B cell (primary cell): ENCODE measurements around the gene NKD2. TPM values are rescaled to one million over a fixed set of nuclear protein-coding genes. Genes with fewer than 3 reads are reported as not detected.

Source experiments
- ATAC-seq: fragments of 200-7000 bp; cut with Tn5 transposase; one replicate; pipeline ENCODE4 v1.10.0; 2021; ENCODE audit warnings: low read depth, mild to moderate bottlenecking, moderate number of reproducible peaks, moderate library complexity
- CTCF ChIA-PET: fragments of 350-600 bp; sonication (Branson Sonifier 250); formaldehyde crosslinking; loops from one replicate; lab custom pipeline; 2021; ENCODE audit warnings: antibody characterized with exemption, inconsistent platforms; lab: Charles Lee
- POLR2A ChIA-PET: fragments of 350-600 bp; sonication (Branson Sonifier 250); formaldehyde crosslinking; loops from one replicate; lab custom pipeline; 2021; ENCODE audit warnings: antibody characterized with exemption; lab: Charles Lee
- DNase-seq: peaks from one replicate; pipeline ENCODE4 v3.0.0; 2013
- H2AFZ ChIP-seq: 2 replicates; pipeline ENCODE4 v1.6.1; 2012; ENCODE audit warnings: mild to moderate bottlenecking, low read depth, low read length; ENCODE audit not compliant: insufficient read depth, poor library complexity, severe bottlenecking
- H3K27ac ChIP-seq, 2 donors: 1 replicate in 1 of 2; 2 replicates in 1 of 2; pipeline ENCODE4 v1.5.1; 2012 to 2013; ENCODE audit warnings: low read length in 2 of 2, mild to moderate bottlenecking in 2 of 2, moderate library complexity in 1 of 2
- H3K27me3 ChIP-seq, 4 experiments: fragments of 200-600 bp in 1 of 4; sonication (generic) in 1 of 4; replicated peaks in 1 of 4; 1 replicate in 2 of 4; 2 replicates in 2 of 4; pipeline versions ENCODE4 v1.6.1 to v1.7.0; 2013 to 2016; ENCODE audit warnings: low read length in 3 of 4, mild to moderate bottlenecking in 2 of 4, mixed read lengths in 1 of 4, moderate library complexity in 1 of 4; ENCODE audit not compliant: insufficient read depth in 4 of 4, control insufficient read depth in 3 of 4; ENCODE audit errors: control extremely low read depth in 1 of 4
- H3K36me3 ChIP-seq, 2 experiments: replicated peaks in 1 of 2; 1 replicate in 1 of 2; 2 replicates in 1 of 2; pipeline versions ENCODE4 v1.6.1 to v1.7.1; 2013; ENCODE audit warnings: low read length in 1 of 2; ENCODE audit not compliant: insufficient read depth in 2 of 2, control insufficient read depth in 1 of 2; ENCODE audit errors: control extremely low read depth in 1 of 2, extremely low read depth in 1 of 2
- H3K4me1 ChIP-seq, 2 donors: fragments of 200-600 bp in 1 of 2; sonication (generic) in 1 of 2; 1 replicate in 1 of 2; 2 replicates in 1 of 2; pipeline versions ENCODE4 v1.5.1 to v1.6.1; 2013 to 2017; ENCODE audit warnings: low read length in 2 of 2; ENCODE audit not compliant: control insufficient read depth in 2 of 2, insufficient read depth in 2 of 2
- H3K4me2 ChIP-seq: replicated peaks from 2 replicates; pipeline ENCODE3; 2012; ENCODE audit warnings: mild to moderate bottlenecking, low read depth, low read length; ENCODE audit not compliant: poor library complexity, severe bottlenecking
- H3K4me3 ChIP-seq, 5 experiments: fragments of 200-600 bp in 1 of 5; sonication (generic) in 1 of 5; 1 replicate in 3 of 5; 2 replicates in 2 of 5; pipeline versions ENCODE4 v1.5.1 to v1.7.0; 2011 to 2016; ENCODE audit warnings: low read length in 4 of 5, mild to moderate bottlenecking in 4 of 5, low read depth in 2 of 5, control low read depth in 1 of 5, moderate library complexity in 1 of 5; ENCODE audit not compliant: insufficient read depth in 1 of 5; ENCODE audit errors: control extremely low read depth in 1 of 5, extremely low read depth in 1 of 5
- H3K79me2 ChIP-seq: fragments of 200-600 bp; sonication (generic); one replicate; pipeline ENCODE4 v1.6.0; 2016; ENCODE audit warnings: low read length; ENCODE audit not compliant: control insufficient read depth, insufficient read depth
- H3K9ac ChIP-seq: fragments of 200-600 bp; sonication (generic); 2 replicates; pipeline ENCODE4 v1.6.1; 2017; ENCODE audit warnings: mild to moderate bottlenecking, low read length, moderate library complexity
- H3K9me3 ChIP-seq, 3 donors: one replicate each; pipeline versions ENCODE4 v1.6.1 to v1.7.1; 2013; ENCODE audit warnings: low read length in 2 of 3; ENCODE audit not compliant: control insufficient read depth in 2 of 3, insufficient read depth in 1 of 3; ENCODE audit errors: control extremely low read depth in 1 of 3
- H4K20me1 ChIP-seq: 2 replicates; pipeline ENCODE4 v1.6.0; 2012; ENCODE audit warnings: mild to moderate bottlenecking, low read length; ENCODE audit not compliant: insufficient read depth, control insufficient read depth, poor library complexity, severe bottlenecking
- H3K27ac Mint-ChIP-seq: one replicate; pipeline ENCODE4 v1.8.0; 2021; ENCODE audit warnings: mixed read lengths
- H3K27me3 Mint-ChIP-seq: one replicate; pipeline ENCODE4 v1.8.0; 2021; ENCODE audit warnings: mixed read lengths
- H3K4me1 Mint-ChIP-seq: one replicate; pipeline ENCODE4 v1.8.0; 2021; ENCODE audit warnings: mixed read lengths
- H3K4me3 Mint-ChIP-seq: one replicate; pipeline ENCODE4 v1.8.0; 2021; ENCODE audit warnings: mixed read lengths
- H3K9me3 Mint-ChIP-seq: one replicate; pipeline ENCODE4 v1.8.0; 2022; ENCODE audit warnings: mixed read lengths; ENCODE audit not compliant: insufficient read depth
- CTCF ChIP-seq: fragments of 200-600 bp; IDR thresholded peaks from one replicate; pipeline ENCODE4 v1.8.0; 2022; ENCODE audit warnings: antibody characterized with exemption, mild to moderate bottlenecking
- EZH2 ChIP-seq: IDR thresholded peaks from 2 replicates; pipeline ENCODE4 v1.6.1; 2012; ENCODE audit warnings: borderline replicate concordance, low read depth, mild to moderate bottlenecking, moderate library complexity, low read length; ENCODE audit not compliant: insufficient read depth, poor library complexity, severe bottlenecking
- WGBS: methylation state at CpG from one replicate; pipeline ENCODE4 v1.1.5; 2013; ENCODE audit warnings: missing lambda C conversion rate; ENCODE audit not compliant: insufficient coverage; 5-methylcytosine and 5-hydroxymethylcytosine counted together
- intact Hi-C: fragments of 100-400 bp; cut with micrococcal nuclease; formaldehyde crosslinking; loops from one replicate; pipeline ENCODE4 v1.10.0; 2022
- polyA plus RNA-seq: library from polyadenylated mRNA; depleted of rRNA; stranded (reverse); fragments of >200 nt; gene quantifications from 2 replicates; pipeline ENCODE4 v1.2.3, GENCODE V29; 2012
- total RNA-seq, 2 donors: library from RNA; stranded (reverse); fragments of 120-200 nt in 1 of 2; gene quantifications; 1 replicate in 1 of 2; 2 replicates in 1 of 2; pipeline versions ENCODE4 v1.2.3 to v1.2.4, GENCODE V29; 2013 to 2022

Gene NKD2
- total and polyA plus RNA-seq, 2 donors (not counting 1 experiment from before 2014, with no cell fraction given) = 0.12 to 0.34 TPM

DNA sequence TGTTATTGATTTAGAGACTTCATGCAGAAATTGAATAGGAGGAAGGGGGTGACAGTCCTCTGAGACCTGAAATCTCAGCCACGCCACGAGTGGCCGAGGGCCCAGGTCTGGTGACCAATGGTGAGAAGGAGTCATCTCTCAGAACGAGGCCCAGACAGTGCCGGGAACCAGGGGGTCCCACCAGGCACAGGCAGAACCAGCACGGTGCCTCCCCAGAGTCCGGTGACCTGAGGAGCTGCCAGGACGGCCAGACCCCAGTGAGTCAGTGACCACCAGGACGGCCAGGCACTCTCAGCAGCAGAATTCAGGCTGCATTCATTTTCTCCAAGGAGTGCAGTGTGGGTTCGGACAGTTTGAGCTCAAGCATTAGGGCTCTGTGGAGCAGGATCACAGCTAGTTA lies 43.8 kb upstream of the NKD2 start:
- Mint-ChIP-seq H3K4me1 (peaks cover 10% of the 10 kb centered on the region), H3K4me3 (no peak overlapping the region), H3K9me3 (no peaks in the 10 kb centered on the region), H3K27ac (no peak overlapping the region), H3K27me3 (peaks cover 67% of the 10 kb centered on the region)
- DNase-seq = no peak
- no peaks in the 10 kb centered on the region for H3K79me2 ChIP-seq
- intact Hi-C loops = no loop called here
- H3K9ac ChIP-seq = no peak overlapping the region
- H3K36me3 ChIP-seq = no peaks in the 10 kb centered on the region
- H2AFZ ChIP-seq = no peak overlapping the region
- no peaks in the 10 kb centered on the region for H4K20me1 ChIP-seq
- no peak overlapping the region for H3K4me2 ChIP-seq
- no peak overlapping the region for H3K4me3 ChIP-seq
- H3K9me3 ChIP-seq = peaks cover 0 to 13% (median 0%) of the 10 kb centered on the region in 3 donors
- ChIA-PET POLR2A (no interaction called here), CTCF (no interaction called here)
- no peak overlapping the region for H3K27ac ChIP-seq
- WGBS = 84% methylated on average over 10 of the region's 10 CpGs
- no peak for TF ChIP-seq CTCF
- TF ChIP-seq EZH2 = no peak
- H3K27me3 ChIP-seq = peaks cover 0 to 76% (median 17%) of the 10 kb centered on the region in 4 experiments
- H3K4me1 ChIP-seq = peaks cover 0 to 8% of the 10 kb centered on the region in 2 donors
- no peak for ATAC-seq

DNA sequence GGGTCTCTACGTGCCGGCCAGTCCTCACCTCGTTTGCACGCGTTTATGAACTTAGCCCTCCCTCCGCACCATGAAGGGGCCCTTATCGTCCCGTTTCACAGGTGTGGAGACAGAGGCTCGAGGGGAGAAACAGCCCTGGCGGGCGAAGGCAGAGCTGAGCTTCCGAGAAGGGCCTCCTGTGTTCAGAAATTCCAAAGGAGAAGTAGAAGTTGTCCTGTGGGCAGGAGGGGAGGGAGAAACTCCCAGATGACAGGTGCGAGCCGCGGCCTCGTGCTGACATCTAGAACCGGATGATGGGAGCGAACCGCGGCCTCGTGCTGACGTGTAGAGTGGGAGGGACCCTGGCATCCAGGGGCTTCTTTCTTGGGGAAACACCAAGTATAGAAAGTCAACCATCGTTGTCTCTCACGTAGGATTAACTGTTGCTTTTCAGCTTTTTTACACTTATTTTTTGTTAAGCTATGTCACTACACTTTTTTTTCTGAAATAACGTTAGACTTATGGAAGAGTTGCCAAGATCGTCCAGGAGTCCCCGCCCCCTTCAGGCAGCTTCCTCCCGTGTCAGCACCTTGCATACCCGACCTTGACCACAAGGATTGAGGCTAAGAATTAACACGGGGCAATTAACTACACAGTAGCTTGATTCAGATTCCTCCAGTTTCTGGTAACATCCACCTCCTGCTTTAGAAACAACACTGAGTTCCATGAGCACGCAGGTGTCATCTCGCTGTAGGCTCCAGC lies 42.8 kb upstream of the NKD2 start:
- Histone ChIP-seq H3K4me3 (no peak overlapping the region), H4K20me1 (no peaks in the 10 kb centered on the region), H3K9ac (no peak overlapping the region), H3K4me2 (no peak overlapping the region), H3K36me3 (no peaks in the 10 kb centered on the region), H3K27me3 (peaks cover 0 to 69% (median 17%) of the 10 kb centered on the region in 4 experiments), H3K4me1 (peaks cover 0 to 8% of the 10 kb centered on the region in 2 donors), H3K27ac (no peak overlapping the region), H2AFZ (no peak overlapping the region), H3K79me2 (no peaks in the 10 kb centered on the region), H3K9me3 (peaks cover 0 to 13% (median 0%) of the 10 kb centered on the region in 3 donors)
- WGBS = 83% methylated on average over 29 of the region's 32 CpGs
- intact Hi-C loops = no loop called here
- ATAC-seq = no peak
- Mint-ChIP-seq H3K4me1 (peaks cover 10% of the 10 kb centered on the region), H3K27ac (no peak overlapping the region), H3K4me3 (no peak overlapping the region), H3K9me3 (no peaks in the 10 kb centered on the region), H3K27me3 (peaks cover 61% of the 10 kb centered on the region)
- TF ChIP-seq CTCF (no peak), EZH2 (no peak)
- CTCF ChIA-PET = no interaction called here
- DNase-seq = no peak
- POLR2A ChIA-PET = no interaction called here
